Ovary (tissue), 3 donors: Measurements from ENCODE around the gene ADARB2.

Experiments used
- EP300 ChIP-seq: sonication (generic); formaldehyde crosslinking; IDR thresholded peaks from one replicate; pipeline ENCODE4 v1.6.1; 2017; ENCODE audit warnings: antibody characterized with exemption
- POLR2A ChIP-seq: fragments of 450-650 bp; IDR thresholded peaks from one replicate; pipeline ENCODE4 v1.6.1; 2017; ENCODE audit warnings: antibody characterized with exemption, mild to moderate bottlenecking, moderate library complexity
- TF ChIP-seq, protein P1 (sequence below), 3 donors: fragments of 450-650 bp in 2 of 3; fragments of 200-600 bp in 1 of 3; IDR thresholded peaks; one replicate each; pipeline versions ENCODE4 v1.5.1 to v1.8.0; 2016 to 2022; ENCODE audit warnings: antibody characterized with exemption in 3 of 3, mild to moderate bottlenecking in 1 of 3
- donor health status: DM: no; HTN: no; CAD: no.

DNA sequence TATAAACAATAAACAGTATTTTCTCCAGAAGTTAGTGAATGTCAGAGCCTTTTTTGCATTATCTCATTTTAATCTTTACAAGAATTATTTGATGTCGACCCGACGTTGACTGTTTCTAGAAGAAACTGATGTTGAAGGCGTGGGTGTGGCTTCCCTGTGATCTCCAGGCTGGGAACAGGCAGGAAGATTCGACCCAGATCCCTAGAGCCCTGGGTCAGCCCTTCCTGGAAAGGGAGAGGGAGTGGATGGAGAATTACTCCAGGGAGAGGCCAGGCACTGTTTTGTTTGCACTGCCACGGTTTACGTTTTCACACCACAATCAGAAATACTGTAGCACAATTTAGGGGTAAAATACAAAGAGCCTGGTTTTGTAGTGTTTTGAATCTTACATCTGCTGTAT, 133.1 kb downstream of the ADARB2 start:
- TF ChIP-seq, protein P1, sequence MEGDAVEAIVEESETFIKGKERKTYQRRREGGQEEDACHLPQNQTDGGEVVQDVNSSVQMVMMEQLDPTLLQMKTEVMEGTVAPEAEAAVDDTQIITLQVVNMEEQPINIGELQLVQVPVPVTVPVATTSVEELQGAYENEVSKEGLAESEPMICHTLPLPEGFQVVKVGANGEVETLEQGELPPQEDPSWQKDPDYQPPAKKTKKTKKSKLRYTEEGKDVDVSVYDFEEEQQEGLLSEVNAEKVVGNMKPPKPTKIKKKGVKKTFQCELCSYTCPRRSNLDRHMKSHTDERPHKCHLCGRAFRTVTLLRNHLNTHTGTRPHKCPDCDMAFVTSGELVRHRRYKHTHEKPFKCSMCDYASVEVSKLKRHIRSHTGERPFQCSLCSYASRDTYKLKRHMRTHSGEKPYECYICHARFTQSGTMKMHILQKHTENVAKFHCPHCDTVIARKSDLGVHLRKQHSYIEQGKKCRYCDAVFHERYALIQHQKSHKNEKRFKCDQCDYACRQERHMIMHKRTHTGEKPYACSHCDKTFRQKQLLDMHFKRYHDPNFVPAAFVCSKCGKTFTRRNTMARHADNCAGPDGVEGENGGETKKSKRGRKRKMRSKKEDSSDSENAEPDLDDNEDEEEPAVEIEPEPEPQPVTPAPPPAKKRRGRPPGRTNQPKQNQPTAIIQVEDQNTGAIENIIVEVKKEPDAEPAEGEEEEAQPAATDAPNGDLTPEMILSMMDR (IDR thresholded peaks at IDR 0.05): no peak
- TF ChIP-seq POLR2A (no peak), EP300 (no peak)
